WERI-Rb-1 (cell line): ENCODE data around the gene SLC25A44.

Experiments used
- DNase-seq: peaks from one replicate; pipeline ENCODE4 v3.0.0-alpha.2; 2020
- H3K27ac ChIP-seq: fragments of 250-450 bp; sonication (Bioruptor Pico); 2 replicates; pipeline ENCODE4 v1.5.1; 2020; ENCODE audit warnings: mild to moderate bottlenecking, moderate library complexity
- H3K27me3 ChIP-seq: fragments of 250-450 bp; sonication (Bioruptor Pico); 2 replicates; pipeline ENCODE4 v1.5.1; 2021; ENCODE audit warnings: mild to moderate bottlenecking, low read depth, moderate library complexity; ENCODE audit not compliant: insufficient read depth, severe bottlenecking
- H3K36me3 ChIP-seq: fragments of 250-450 bp; sonication (Bioruptor Pico); 2 replicates; pipeline ENCODE4 v1.5.1; 2020; ENCODE audit warnings: mild to moderate bottlenecking, moderate library complexity
- H3K4me3 ChIP-seq: 2 replicates; pipeline ENCODE4 v1.5.1; 2011; ENCODE audit warnings: low read depth, mild to moderate bottlenecking, control low read depth, low read length
- H3K9me3 ChIP-seq: fragments of 250-450 bp; sonication (Bioruptor Pico); 2 replicates; pipeline ENCODE4 v1.5.1; 2021; ENCODE audit warnings: mild to moderate bottlenecking, moderate library complexity; ENCODE audit not compliant: severe bottlenecking
- CTCF ChIP-seq: IDR thresholded peaks from 2 replicates; pipeline ENCODE4 v1.5.1; 2011; ENCODE audit warnings: low read depth, mild to moderate bottlenecking, control low read depth, inconsistent platforms, low read length

The SLC25A44 gene

GRCh38 chr1:156165083-156165482 lies 28.8 kb upstream of the SLC25A44 start:
- Histone ChIP-seq H3K27me3 (no peaks in the 10 kb centered on the region), H3K9me3 (peaks cover 7% of the 10 kb centered on the region), H3K36me3 (no peaks in the 10 kb centered on the region), H3K27ac (no peak overlapping the region), H3K4me3 (no peak overlapping the region)
- no peak for TF ChIP-seq CTCF
- no peak for DNase-seq

GRCh38 chr1:156167536-156167935 lies 26.4 kb upstream of the SLC25A44 start:
- no peak for DNase-seq
- no peak for TF ChIP-seq CTCF
- Histone ChIP-seq H3K27me3 (no peaks in the 10 kb centered on the region), H3K9me3 (peaks cover 7% of the 10 kb centered on the region), H3K4me3 (no peak overlapping the region), H3K27ac (peak overlapping the region; percentile 37), H3K36me3 (no peaks in the 10 kb centered on the region)

- DNase-seq: no peak
- H3K27me3 ChIP-seq: no peaks in the 10 kb centered on the region
- TF ChIP-seq CTCF: peak; percentile 20; the same call in 1 of the 2 replicates
- H3K4me3 ChIP-seq: no peak overlapping the region
- no peaks in the 10 kb centered on the region; the same call in 1 of the 2 replicates for H3K36me3 ChIP-seq
- no peak overlapping the region for H3K27ac ChIP-seq
- no peaks in the 10 kb centered on the region for H3K9me3 ChIP-seq
These were observed 21.0 kb upstream of the SLC25A44 start for GRCh38 chr1:156172696-156173470.

- Histone ChIP-seq H3K36me3 (no peaks in the 10 kb centered on the region; the same call in 1 of the 2 replicates), H3K27me3 (no peaks in the 10 kb centered on the region), H3K27ac (no peak overlapping the region), H3K9me3 (no peaks in the 10 kb centered on the region), H3K4me3 (no peak overlapping the region)
- DNase-seq: no peak
- TF ChIP-seq CTCF: no peak
These were observed 17.2 kb upstream of the SLC25A44 start for GRCh38 chr1:156176610-156177210.

DNA sequence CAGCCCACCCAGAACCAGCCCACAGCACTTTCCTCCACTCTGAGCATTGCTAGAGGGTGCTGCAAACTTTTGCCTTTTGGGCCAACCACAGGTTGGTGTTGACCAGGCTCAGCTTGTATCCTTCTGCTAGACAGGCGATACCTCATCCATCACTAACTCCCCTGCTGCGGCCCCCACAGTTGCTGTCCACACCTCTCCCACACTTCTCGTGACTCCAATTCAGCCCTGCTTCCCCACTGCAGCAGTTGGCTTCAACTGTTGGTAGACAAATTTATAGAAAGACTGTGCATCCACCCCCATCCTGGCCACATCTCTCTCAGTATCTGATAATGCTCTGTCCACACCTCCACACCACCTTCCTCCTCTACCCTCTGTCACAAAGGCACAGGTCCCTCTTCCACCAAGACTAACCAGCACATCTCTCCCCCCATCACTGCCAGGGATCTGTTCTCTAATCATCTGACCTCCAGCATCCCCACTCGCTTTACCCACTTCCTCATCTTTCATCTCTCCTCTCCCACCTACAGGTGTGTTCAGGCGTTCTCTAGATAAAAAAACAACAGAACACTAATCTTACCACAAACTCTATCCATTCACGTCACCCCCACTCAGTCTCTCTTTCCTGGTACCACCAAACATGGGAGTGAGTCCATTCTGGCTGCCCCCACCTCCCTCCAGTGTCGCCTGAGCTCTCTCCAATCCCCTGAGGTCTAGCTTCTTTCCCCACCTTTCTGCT lies 15.8 kb upstream of the SLC25A44 start:
- Histone ChIP-seq H3K9me3 (no peaks in the 10 kb centered on the region), H3K4me3 (no peak overlapping the region), H3K27me3 (no peaks in the 10 kb centered on the region), H3K36me3 (no peaks in the 10 kb centered on the region; the same call in 1 of the 2 replicates), H3K27ac (peak overlapping the region; percentile 8; the same call in 1 of the 2 replicates)
- no peak for DNase-seq
- no peak for TF ChIP-seq CTCF
